ENCODE measurements around the gene EPN2.

Gene EPN2

DNA sequence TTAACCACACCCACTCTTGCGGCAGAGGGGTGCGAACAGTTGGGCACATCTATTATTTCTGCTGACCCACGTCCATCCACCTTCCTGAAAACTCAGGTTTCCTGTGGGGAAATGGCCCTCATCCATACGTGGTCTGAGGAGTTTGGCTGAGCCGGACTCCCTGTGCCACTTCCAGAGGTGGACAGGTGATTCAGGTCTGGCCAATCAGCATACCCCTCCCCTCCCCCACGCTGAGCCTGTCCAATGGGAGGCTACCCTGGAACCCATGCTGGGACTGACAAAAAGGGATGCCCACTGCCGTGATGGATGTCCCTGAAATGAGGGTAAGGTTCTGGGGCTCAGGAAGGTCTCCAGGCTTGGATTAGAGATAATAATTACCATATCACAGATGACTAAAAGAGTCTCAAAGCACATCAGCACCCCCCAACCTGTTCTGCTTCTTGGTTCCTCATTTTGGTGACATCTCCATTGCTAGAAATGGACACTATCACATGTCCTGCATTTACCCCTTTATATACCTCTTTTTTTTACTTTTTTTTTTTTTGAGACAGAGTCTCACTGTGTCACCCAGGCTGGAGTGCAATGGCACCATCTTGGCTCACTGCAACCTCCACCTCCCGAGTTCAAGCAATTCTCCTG, 135.8 kb downstream of the EPN2 start:
- H3K4me3 ChIP-seq (ENCODE audit: low read length), result no peak overlapping the region
- DNase-seq (ENCODE audit: low read depth), result no peak
- TF ChIP-seq, protein P1, sequence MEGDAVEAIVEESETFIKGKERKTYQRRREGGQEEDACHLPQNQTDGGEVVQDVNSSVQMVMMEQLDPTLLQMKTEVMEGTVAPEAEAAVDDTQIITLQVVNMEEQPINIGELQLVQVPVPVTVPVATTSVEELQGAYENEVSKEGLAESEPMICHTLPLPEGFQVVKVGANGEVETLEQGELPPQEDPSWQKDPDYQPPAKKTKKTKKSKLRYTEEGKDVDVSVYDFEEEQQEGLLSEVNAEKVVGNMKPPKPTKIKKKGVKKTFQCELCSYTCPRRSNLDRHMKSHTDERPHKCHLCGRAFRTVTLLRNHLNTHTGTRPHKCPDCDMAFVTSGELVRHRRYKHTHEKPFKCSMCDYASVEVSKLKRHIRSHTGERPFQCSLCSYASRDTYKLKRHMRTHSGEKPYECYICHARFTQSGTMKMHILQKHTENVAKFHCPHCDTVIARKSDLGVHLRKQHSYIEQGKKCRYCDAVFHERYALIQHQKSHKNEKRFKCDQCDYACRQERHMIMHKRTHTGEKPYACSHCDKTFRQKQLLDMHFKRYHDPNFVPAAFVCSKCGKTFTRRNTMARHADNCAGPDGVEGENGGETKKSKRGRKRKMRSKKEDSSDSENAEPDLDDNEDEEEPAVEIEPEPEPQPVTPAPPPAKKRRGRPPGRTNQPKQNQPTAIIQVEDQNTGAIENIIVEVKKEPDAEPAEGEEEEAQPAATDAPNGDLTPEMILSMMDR (IDR thresholded peaks at IDR 0.05; ENCODE audit: insufficient read depth, low read depth, low read length, missing control alignments), result no peak

DNA sequence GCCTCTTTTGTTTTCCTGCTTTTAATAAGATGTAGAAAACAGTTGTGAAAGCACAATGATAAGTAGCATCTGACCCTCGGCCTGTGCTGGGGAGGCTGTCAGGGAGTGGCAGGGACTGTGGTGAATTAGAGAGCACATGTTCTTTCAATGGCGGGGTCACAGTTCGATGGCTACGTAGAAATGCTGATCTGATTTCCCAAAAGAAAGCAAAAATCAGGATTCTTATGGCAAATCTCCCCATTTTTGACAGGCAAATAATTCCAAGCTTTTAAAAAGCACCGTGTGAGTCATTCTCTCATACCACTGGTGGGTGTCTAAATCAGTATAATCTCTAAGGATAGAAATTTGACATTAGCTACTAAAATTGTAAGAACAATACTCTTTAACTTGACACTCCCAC, 137.0 kb downstream of the EPN2 start:
- H3K4me3 ChIP-seq (ENCODE audit: low read length), result no peak overlapping the region
- TF ChIP-seq, protein P1 (IDR thresholded peaks at IDR 0.05; ENCODE audit: insufficient read depth, low read depth, low read length, missing control alignments), result no peak
- no peak for DNase-seq (ENCODE audit: low read depth)

DNA sequence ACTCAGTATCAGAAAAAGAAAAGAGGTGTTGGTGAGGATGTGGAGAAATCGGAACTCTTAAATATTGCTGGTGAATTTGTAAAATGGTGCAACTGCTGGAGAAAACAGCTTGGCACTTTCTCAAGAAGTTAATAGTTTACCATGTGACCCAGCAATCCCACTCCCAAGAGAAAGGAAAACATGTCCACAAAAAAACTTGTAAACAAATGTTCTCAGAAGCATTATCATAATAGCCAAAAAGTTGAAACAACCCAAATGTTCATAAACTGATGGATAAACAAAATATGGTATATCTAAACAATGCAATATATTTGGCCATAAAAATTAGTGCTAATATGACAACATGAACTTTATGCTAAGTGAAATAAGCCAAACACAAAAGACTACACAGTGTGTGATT, 138.6 kb downstream of the EPN2 start:
- TF ChIP-seq, protein P1 (IDR thresholded peaks at IDR 0.05; ENCODE audit: insufficient read depth, low read depth, low read length, missing control alignments), result no peak
- DNase-seq (ENCODE audit: low read depth), result no peak
- H3K4me3 ChIP-seq (ENCODE audit: low read length), result no peak overlapping the region

DNA sequence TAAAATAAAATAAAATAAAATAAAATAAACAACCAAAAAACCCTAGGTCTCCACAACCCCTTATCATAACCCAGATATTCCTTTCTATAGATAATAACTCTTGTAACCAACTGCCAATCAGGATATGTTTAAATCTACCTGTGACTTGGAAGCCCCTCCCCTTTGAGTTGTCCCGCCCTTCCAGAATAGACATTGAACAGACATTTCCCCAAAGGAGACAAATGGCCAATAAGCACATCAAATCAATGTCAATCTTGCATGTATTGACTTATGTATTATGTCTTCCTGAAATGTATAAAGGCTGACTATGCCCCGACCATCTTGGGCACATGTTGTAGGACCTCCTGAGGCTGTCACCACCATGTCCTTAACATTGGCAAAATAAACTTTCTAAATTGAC, 139.6 kb downstream of the EPN2 start:
- TF ChIP-seq, protein P1 (IDR thresholded peaks at IDR 0.05; ENCODE audit: insufficient read depth, low read depth, low read length, missing control alignments), result no peak
- peak overlapping the region; percentile 89 for H3K4me3 ChIP-seq (ENCODE audit: low read length)
- DNase-seq (ENCODE audit: low read depth), result peak; percentile 65

DNA sequence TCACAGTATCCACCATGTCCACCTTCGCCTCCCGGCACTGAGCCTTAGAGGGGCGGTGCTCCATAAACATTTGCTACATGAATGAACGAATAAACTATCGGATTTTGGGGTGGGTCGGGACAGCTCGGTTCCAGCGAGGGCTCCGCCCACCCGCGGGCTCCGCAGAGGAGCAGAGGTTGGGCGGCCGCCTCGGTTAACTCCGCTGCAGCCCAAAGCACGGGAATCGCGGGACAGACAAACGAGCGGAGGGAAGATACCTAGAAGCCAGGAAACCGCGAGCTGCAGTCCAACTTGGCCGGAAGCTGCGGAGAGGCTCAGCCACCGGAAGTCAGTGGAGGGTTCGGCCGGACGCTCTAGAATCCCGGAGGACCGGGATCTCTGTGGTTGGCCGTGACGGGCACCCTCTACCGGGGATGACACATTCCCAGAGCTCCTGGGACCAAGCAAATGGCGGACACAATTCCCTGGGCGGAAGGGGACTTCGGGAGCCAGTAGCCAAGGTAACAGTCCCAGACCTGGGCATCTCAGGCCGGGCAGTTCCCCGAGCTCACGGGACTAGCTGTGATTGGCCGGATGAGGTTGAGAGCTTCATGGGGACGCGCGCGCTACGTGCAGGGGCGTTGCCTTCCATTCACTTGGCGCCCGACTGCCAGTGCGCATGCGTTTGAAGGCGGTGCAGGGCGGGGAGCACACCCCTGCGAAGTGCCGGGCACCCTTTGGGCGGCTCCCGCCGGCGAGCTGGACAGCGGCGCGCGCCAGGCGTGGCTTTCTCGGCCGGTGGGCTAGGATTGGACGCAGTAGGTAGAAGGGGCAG, 140.6 kb downstream of the EPN2 start:
- TF ChIP-seq, protein P1 (IDR thresholded peaks at IDR 0.05; ENCODE audit: insufficient read depth, low read depth, low read length, missing control alignments), result no peak
- peak; percentile 99 for DNase-seq (ENCODE audit: low read depth)
- peak overlapping the region; percentile 89 for H3K4me3 ChIP-seq (ENCODE audit: low read length)

DNA sequence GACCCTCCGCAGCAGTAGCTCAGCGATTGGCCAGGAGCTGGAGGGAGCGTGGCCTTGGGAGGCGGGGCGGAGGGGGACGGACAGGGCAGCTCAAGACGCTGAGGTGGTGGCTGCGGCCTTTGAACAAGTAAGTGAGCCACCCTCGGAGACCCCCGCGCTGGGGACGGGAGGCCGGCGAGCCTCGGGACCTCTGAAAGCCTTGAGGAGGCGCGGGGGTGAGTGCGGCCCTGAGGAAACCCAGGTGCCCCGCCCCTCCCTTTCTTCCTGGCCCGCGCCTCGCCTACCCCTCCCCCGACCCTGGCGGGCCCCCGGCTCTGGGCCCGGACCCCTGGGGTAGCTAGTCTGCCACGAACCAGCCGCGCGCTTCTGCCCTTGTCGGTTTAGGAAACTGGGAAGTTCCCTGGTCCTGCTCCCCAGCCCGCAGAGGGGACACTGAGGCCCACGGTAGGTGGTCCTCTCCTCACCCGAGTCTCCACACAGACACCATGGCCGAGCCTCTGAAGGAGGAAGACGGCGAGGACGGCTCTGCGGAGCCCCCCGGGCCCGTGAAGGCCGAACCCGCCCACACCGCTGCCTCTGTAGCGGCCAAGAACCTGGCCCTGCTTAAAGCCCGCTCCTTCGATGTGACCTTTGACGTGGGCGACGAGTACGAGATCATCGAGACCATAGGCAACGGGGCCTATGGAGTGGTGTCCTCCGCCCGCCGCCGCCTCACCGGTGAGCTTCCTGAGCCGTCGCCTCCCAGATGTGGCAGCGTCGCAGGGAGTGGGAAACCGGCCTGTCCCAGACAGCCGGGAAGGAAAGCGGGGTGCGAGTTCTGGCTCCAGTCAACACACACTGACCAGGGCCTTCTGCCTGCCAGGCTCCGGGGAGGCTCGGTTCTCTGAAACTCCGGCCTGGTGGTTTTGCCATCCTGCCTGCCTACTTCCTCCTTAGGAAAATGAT, 141.5 kb downstream of the EPN2 start, which contains the start of gene MAPK7:
MAPK7 (plus strand) TSS at position 83 of the 945 bp plus-strand sequence; CDS start at position 486, 403 bp downstream.
- DNase-seq (ENCODE audit: low read depth), result no peak
- peak within 1 kb of the TSS; percentile 89 for H3K4me3 ChIP-seq (ENCODE audit: low read length)
- TF ChIP-seq, protein P1 (IDR thresholded peaks at IDR 0.05; ENCODE audit: insufficient read depth, low read depth, low read length, missing control alignments), result no peak
